Hematopoietic multipotent progenitor cell treated with erythropoietin and hydrocortisone succinate and interleukin-3 and kit ligand, for 6 days (in vitro differentiated cells): ENCODE measurements around the gene MAD2L1BP.

Source experiments
- DNase-seq: peaks from one replicate; pipeline ENCODE4 v3.0.0-alpha.2; 2015

The MAD2L1BP gene

GRCh38 chr6:43667245-43668150, 31.9 kb downstream of the MAD2L1BP start:
- DNase-seq, result peak; percentile 82

GRCh38 chr6:43668151-43669028, 32.8 kb downstream of the MAD2L1BP start:
- DNase-seq, result peak; percentile 92

GRCh38 chr6:43669050-43669921, 33.6 kb downstream of the MAD2L1BP start:
- no peak for DNase-seq

- DNase-seq, result peak; percentile 53
Observed at GRCh38 chr6:43669922-43670622, 34.4 kb downstream of the MAD2L1BP start.

GRCh38 chr6:43670623-43670986, 35.0 kb downstream of the MAD2L1BP start:
- no peak for DNase-seq

- no peak for DNase-seq
Observed at GRCh38 chr6:43671011-43671800, 35.6 kb downstream of the MAD2L1BP start.

- DNase-seq, result no peak
Observed at GRCh38 chr6:43671801-43672690, 36.4 kb downstream of the MAD2L1BP start.

GRCh38 chr6:43673444-43674084, 37.9 kb downstream of the MAD2L1BP start:
- DNase-seq, result no peak

GRCh38 chr6:43674291-43674690, 38.7 kb downstream of the MAD2L1BP start:
- DNase-seq, result no peak

- no peak for DNase-seq
Observed at GRCh38 chr6:43674921-43675320, 39.3 kb downstream of the MAD2L1BP start.

- DNase-seq, result no peak
Observed at GRCh38 chr6:43676962-43677606, 41.4 kb downstream of the MAD2L1BP start.

GRCh38 chr6:43677759-43678158, 42.1 kb downstream of the MAD2L1BP start:
- DNase-seq, result no peak

GRCh38 chr6:43678341-43678740, 42.7 kb downstream of the MAD2L1BP start:
- DNase-seq, result no peak

GRCh38 chr6:43679057-43679456, 43.4 kb downstream of the MAD2L1BP start:
- DNase-seq, result no peak

- no peak for DNase-seq
Observed at GRCh38 chr6:43680308-43681200, 44.9 kb downstream of the MAD2L1BP start.

GRCh38 chr6:43681303-43681702, 45.7 kb downstream of the MAD2L1BP start:
- DNase-seq, result no peak

- no peak for DNase-seq
Observed at GRCh38 chr6:43682724-43683429, 47.2 kb downstream of the MAD2L1BP start.
